A549 (cell line): ENCODE data around the gene CHURC1. TPM values are rescaled to one million over a fixed set of nuclear protein-coding genes. Genes with fewer than 3 reads are reported as not detected.

Experiments used
- ATAC-seq, 2 experiments: fragments of 200-7000 bp in 1 of 2; fragments of >200 bp in 1 of 2; cut with Nextera tagmentation in 1 of 2; cut with Tn5 transposase in 1 of 2; 3 replicates each; pipeline versions ENCODE4 v1.8.0 to v1.9.1; 2018 to 2020; ENCODE audit warnings: mild to moderate bottlenecking in 1 of 2, moderate library complexity in 1 of 2
- CTCF ChIA-PET: fragments of 300-600 bp; sonication (Branson Sonifier 250); formaldehyde crosslinking; extraction: SDS; loops from one replicate; lab custom pipeline; 2021; ENCODE audit warnings: antibody characterized with exemption, inconsistent platforms; lab: Yijun Ruan, JAX
- POLR2A ChIA-PET: fragments of 350-600 bp; formaldehyde crosslinking; extraction: SDS; loops from one replicate; lab custom pipeline; 2021; ENCODE audit warnings: antibody characterized with exemption, inconsistent platforms; lab: Yijun Ruan, JAX
- DNase-seq, 2 experiments: peaks; one replicate each; pipeline versions ENCODE4 v3.0.0 to v3.0.0-alpha.2; 2011 to 2016; ENCODE audit warnings: low read depth in 1 of 2, low spot score in 1 of 2
- FAIRE-seq: peaks from 2 replicates; lab custom pipeline; 2011; peaks lifted over from hg19 to GRCh38; lab: Jason Lieb, UNC
- H3K27ac ChIP-seq, 2 experiments: fragments of >200 bp; sonication (Bioruptor Twin); formaldehyde crosslinking; 3 replicates each; pipeline ENCODE4 v1.5.1; 2016 to 2017
- H3K4me1 ChIP-seq: fragments of >200 bp; sonication (Bioruptor Twin); formaldehyde crosslinking; 3 replicates; pipeline ENCODE4 v1.6.1; 2016
- H3K4me2 ChIP-seq: fragments of >200 bp; sonication (Bioruptor Twin); formaldehyde crosslinking; 3 replicates; pipeline ENCODE4 v1.6.1; 2016
- H3K4me3 ChIP-seq: fragments of >200 bp; sonication (Bioruptor Twin); formaldehyde crosslinking; 3 replicates; pipeline ENCODE4 v1.5.1; 2016
- H3K9me3 ChIP-seq: fragments of >200 bp; sonication (Bioruptor Twin); formaldehyde crosslinking; 3 replicates; pipeline ENCODE4 v1.6.1; 2016
- BCL3 ChIP-seq: fragments of >200 bp; sonication (Bioruptor Twin); formaldehyde crosslinking; IDR thresholded peaks from 3 replicates; pipeline ENCODE4 v1.6.1; 2016
- CBX2 ChIP-seq: fragments of 200-600 bp; sonication (generic); IDR thresholded peaks from 2 replicates; pipeline ENCODE4 v1.6.1; 2016; ENCODE audit warnings: low read depth, mild to moderate bottlenecking, borderline replicate concordance
- E2F6 ChIP-seq: IDR thresholded peaks from 2 replicates; pipeline ENCODE4 v1.6.1; 2012; ENCODE audit warnings: low read depth, borderline replicate concordance
- EP300 ChIP-seq, 2 experiments: fragments of >200 bp; sonication (Bioruptor Twin); formaldehyde crosslinking; IDR thresholded peaks; 2 replicates in 1 of 2; 3 replicates in 1 of 2; pipeline ENCODE4 v1.6.1; 2016 to 2017
- FOSL2 ChIP-seq, 2 experiments: fragments of 450-650 bp in 1 of 2; fragments of >200 bp in 1 of 2; sonication (Bioruptor Twin) in 1 of 2; formaldehyde crosslinking; IDR thresholded peaks; 2 replicates each; pipeline versions ENCODE4 v1.5.0 to v1.6.1; 2016 to 2020; ENCODE audit warnings: mild to moderate bottlenecking in 1 of 2, moderate library complexity in 1 of 2
- HOXB13 ChIP-seq: fragments of 250-450 bp; sonication (Bioruptor Pico); IDR thresholded peaks from 2 replicates; pipeline ENCODE4 v1.5.0; 2020; ENCODE audit warnings: low read depth, mild to moderate bottlenecking, moderate library complexity
- JUN ChIP-seq, 2 experiments: fragments of >200 bp; sonication (Bioruptor Twin); formaldehyde crosslinking; IDR thresholded peaks; 2 replicates in 1 of 2; 3 replicates in 1 of 2; pipeline ENCODE4 v1.6.1; 2016 to 2017
- KDM1A ChIP-seq: fragments of 200-600 bp; sonication (generic); IDR thresholded peaks from 2 replicates; pipeline ENCODE4 v1.6.1; 2016; ENCODE audit warnings: low read depth, mild to moderate bottlenecking
- NPAS2 ChIP-seq: fragments of 250-450 bp; sonication (Bioruptor Pico); IDR thresholded peaks from 2 replicates; pipeline ENCODE4 v1.8.0; 2022; ENCODE audit warnings: mild to moderate bottlenecking, moderate library complexity, borderline replicate concordance
- PBX3 ChIP-seq: IDR thresholded peaks from 2 replicates; pipeline ENCODE4 v1.6.1; 2012
- POLR2AphosphoS2 ChIP-seq: conservative IDR thresholded peaks from 2 replicates; pipeline ENCODE4 v1.6.1; 2012; ENCODE audit warnings: low read length, improper control_type of control experiment, inconsistent platforms
- RARB ChIP-seq: fragments of 250-450 bp; sonication (Bioruptor Pico); IDR thresholded peaks from 2 replicates; pipeline ENCODE4 v1.8.0; 2021; ENCODE audit warnings: mild to moderate bottlenecking, moderate library complexity
- REST ChIP-seq: fragments of 200-600 bp; sonication (generic); IDR thresholded peaks from 2 replicates; pipeline ENCODE4 v1.6.1; 2016; ENCODE audit warnings: antibody characterized with exemption, mild to moderate bottlenecking, moderate library complexity
- RFX5 ChIP-seq: fragments of 450-650 bp; IDR thresholded peaks from 2 replicates; pipeline ENCODE4 v1.7.1; 2014; ENCODE audit warnings: antibody characterized with exemption, mild to moderate bottlenecking, moderate library complexity
- SREBF2 ChIP-seq: fragments of 450-650 bp; IDR thresholded peaks from 2 replicates; pipeline ENCODE4 v1.6.1; 2014; ENCODE audit warnings: mild to moderate bottlenecking, moderate library complexity
- TFCP2L1 ChIP-seq: fragments of 250-450 bp; sonication (Bioruptor Pico); IDR thresholded peaks from 2 replicates; pipeline ENCODE4 v1.5.0; 2021; ENCODE audit warnings: mild to moderate bottlenecking
- WGBS: methylation state at CpG from one replicate; pipeline ENCODE4 v1.1.6; 2017; ENCODE audit errors: missing lambda C conversion rate; 5-methylcytosine and 5-hydroxymethylcytosine counted together
- polyA plus RNA-seq, 4 experiments: library from polyadenylated mRNA; depleted of rRNA in 3 of 4; stranded (reverse); fragments of >200 nt; fragmentation: RNase III in 1 of 4; extraction: RNeasy Plus Mini Kit Qiagen cat#74134 plus additional on column Dnase treatment in 1 of 4; gene quantifications; 2 replicates in 3 of 4; 3 replicates in 1 of 4; pipeline ENCODE4 v1.2.3, GENCODE V29; 2011 to 2017
- TF ChIP-seq, protein P1 (sequence below): fragments of >200 bp; sonication (Bioruptor Twin); formaldehyde crosslinking; IDR thresholded peaks from 3 replicates; pipeline ENCODE4 v1.5.1; 2016
- TF ChIP-seq, protein P2 (sequence below): IDR thresholded peaks from 2 replicates; pipeline ENCODE4 v1.6.1; 2012

The CHURC1 gene
- polyA plus RNA-seq, 2 of the 4 experiments (the other 2 are of a cell fraction): 151 to 153 TPM

- CTCF ChIA-PET: interaction anchor here (0.7 to 2.7 kb wide), 6 partner anchors 11 to 591 kb away, joined by 3 to 11 read pairs (median 4); no protein-coding TSS in a partner anchor
- Histone ChIP-seq H3K9me3 (no peaks in the 10 kb centered on the region), H3K4me1 (peaks cover 45% of the 10 kb centered on the region), H3K4me3 (no peak overlapping the region), H3K4me2 (no peak overlapping the region), H3K27ac (no peak overlapping the region)
- POLR2A ChIA-PET: interaction anchor here (1.5 kb wide), 1 partner anchor 51 kb away, joined by 4 read pairs; the partner anchor contains the start of gene FNTB
- no peak for ATAC-seq
- FAIRE-seq: no peak
- no peak for DNase-seq
- 91% methylated on average over 2 of the region's 2 CpGs for WGBS
- TF ChIP-seq, protein P1, sequence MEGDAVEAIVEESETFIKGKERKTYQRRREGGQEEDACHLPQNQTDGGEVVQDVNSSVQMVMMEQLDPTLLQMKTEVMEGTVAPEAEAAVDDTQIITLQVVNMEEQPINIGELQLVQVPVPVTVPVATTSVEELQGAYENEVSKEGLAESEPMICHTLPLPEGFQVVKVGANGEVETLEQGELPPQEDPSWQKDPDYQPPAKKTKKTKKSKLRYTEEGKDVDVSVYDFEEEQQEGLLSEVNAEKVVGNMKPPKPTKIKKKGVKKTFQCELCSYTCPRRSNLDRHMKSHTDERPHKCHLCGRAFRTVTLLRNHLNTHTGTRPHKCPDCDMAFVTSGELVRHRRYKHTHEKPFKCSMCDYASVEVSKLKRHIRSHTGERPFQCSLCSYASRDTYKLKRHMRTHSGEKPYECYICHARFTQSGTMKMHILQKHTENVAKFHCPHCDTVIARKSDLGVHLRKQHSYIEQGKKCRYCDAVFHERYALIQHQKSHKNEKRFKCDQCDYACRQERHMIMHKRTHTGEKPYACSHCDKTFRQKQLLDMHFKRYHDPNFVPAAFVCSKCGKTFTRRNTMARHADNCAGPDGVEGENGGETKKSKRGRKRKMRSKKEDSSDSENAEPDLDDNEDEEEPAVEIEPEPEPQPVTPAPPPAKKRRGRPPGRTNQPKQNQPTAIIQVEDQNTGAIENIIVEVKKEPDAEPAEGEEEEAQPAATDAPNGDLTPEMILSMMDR: no peak
- TF ChIP-seq NPAS2 (no peak), PBX3 (no peak), SREBF2 (no peak), FOSL2 (IDR thresholded peaks at IDR 0.05) (no peak), FOSL2 (CRISPR knock-in tag; IDR thresholded peaks at IDR 0.05) (no peak), BCL3 (no peak), JUN (IDR thresholded peaks at IDR 0.05) (no peak), RFX5 (no peak), TFCP2L1 (CRISPR knock-in tag) (no peak), POLR2AphosphoS2 (no peak), E2F6 (no peak), REST (no peak), EP300 (IDR thresholded peaks at IDR 0.05) (no peak), RARB (CRISPR knock-in tag) (no peak), CBX2 (no peak), HOXB13 (CRISPR knock-in tag) (no peak), KDM1A (no peak)
- TF ChIP-seq, protein P2, sequence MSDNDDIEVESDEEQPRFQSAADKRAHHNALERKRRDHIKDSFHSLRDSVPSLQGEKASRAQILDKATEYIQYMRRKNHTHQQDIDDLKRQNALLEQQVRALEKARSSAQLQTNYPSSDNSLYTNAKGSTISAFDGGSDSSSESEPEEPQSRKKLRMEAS: no peak
Measured at GRCh38 chr14:64935508-64935907, 21.3 kb downstream of the CHURC1 start.
